HT1080 (cell line): ENCODE data around the gene ZNF778. TPM values are rescaled to one million over a fixed set of nuclear protein-coding genes. Genes with fewer than 3 reads are reported as not detected.
A peak's percentile ranks its signal among the peaks of the same experiment; 100 is the strongest.
"Not testable (repeated sequence)": the region's sequence is repeated elsewhere in the genome, so short reads cannot be mapped to it uniquely, and the experiment has no call there.

Experiments used
- DNase-seq: peaks from one replicate; pipeline ENCODE4 v3.0.0-alpha.2; 2015; ENCODE audit warnings: low read depth
- total RNA-seq: library from RNA; depleted of rRNA; stranded (reverse); fragments of >200 nt; shearing (Covaris generic); gene quantifications from 2 replicates; pipeline ENCODE4 v1.2.3, GENCODE V29; 2014

The ZNF778 gene
- total RNA-seq, 1 experiment from 2014 or later, result 23.8 TPM

DNA sequence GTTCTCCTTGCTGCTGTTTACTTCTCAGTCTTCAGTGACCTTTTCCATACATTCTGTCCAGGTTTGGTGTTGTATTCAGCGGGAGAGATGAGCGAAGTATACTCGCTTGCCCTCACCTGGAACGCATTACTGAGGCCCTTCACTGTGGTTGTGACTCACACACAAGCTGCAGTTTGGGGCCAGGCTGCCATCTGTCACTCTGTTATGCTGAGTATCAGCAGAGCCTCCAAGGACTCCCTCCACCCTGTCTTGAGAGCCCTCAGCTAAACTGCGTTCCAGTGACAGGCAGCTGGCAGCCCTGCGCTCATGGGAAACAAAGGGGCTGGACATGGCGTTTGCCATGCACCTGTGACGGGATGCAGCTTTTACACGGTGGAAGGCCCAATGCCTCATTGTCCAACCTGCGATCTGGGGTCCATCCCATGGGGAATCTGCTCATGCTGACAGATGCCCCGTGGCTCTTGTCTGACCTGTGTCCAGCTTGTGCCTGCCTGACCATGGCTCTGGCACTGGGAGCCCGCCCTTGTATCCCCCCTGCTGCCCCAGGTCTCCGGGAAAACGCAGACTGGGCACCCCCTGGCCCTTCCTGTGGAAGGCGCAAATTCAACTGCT, 6.5 kb upstream of the ZNF778 start:
- DNase-seq, result no peak

GRCh38 chr16:89216315-89217137, 977 bp upstream of the ZNF778 start:
- peak; percentile 69 for DNase-seq

- no peak for DNase-seq
Measured at GRCh38 chr16:89217138-89217387, 440 bp upstream of the ZNF778 start.

GRCh38 chr16:89219365-89219764, 1.9 kb downstream of the ZNF778 start:
- no peak for DNase-seq

DNA sequence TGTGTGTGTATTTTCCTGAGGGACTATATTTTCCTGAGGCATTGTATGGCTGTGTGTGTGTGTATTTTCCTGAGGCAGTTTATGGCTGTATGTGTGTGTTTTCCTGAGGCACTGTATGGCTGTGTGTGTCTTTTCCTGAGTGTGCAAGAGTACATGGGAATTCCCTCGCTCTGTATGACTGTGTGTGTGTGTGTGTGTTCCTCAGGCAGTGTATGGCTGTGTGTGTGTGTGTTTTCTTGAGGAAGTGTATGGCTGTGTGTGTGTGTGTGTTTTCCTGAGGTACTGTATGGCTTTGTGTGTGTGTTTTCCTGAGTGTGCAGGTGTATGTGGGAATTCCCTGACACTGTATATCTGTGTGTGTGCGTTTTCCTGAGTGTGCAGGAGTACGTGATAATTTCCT, 4.1 kb downstream of the ZNF778 start:
- no peak for DNase-seq

GRCh38 chr16:89222931-89223330, 5.4 kb downstream of the ZNF778 start:
- DNase-seq, result no peak

DNA sequence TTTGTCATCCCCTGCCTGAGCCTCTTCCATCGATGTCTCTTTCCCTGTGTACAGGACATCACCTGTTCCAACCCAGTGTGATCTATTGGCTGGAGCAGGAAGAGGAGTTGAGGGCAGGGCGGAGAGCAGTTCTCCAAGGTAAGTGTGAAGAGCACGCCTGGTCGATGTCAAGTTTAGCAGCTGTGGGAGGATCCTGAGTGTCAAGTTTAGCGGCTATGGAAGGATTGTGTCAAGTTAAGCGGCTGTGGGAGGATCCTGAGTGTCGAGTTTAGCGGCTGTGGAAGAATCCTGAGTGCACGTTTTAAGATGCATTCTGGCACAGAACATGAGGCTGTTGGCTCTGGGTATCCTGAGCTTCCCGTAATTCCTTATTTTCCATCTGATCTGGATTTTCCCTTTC, 7.2 kb downstream of the ZNF778 start:
- no peak for DNase-seq

- no peak for DNase-seq
Measured at GRCh38 chr16:89230255-89230654, 12.8 kb downstream of the ZNF778 start.

GRCh38 chr16:89232107-89232506, 14.6 kb downstream of the ZNF778 start:
- DNase-seq, result no peak

DNA sequence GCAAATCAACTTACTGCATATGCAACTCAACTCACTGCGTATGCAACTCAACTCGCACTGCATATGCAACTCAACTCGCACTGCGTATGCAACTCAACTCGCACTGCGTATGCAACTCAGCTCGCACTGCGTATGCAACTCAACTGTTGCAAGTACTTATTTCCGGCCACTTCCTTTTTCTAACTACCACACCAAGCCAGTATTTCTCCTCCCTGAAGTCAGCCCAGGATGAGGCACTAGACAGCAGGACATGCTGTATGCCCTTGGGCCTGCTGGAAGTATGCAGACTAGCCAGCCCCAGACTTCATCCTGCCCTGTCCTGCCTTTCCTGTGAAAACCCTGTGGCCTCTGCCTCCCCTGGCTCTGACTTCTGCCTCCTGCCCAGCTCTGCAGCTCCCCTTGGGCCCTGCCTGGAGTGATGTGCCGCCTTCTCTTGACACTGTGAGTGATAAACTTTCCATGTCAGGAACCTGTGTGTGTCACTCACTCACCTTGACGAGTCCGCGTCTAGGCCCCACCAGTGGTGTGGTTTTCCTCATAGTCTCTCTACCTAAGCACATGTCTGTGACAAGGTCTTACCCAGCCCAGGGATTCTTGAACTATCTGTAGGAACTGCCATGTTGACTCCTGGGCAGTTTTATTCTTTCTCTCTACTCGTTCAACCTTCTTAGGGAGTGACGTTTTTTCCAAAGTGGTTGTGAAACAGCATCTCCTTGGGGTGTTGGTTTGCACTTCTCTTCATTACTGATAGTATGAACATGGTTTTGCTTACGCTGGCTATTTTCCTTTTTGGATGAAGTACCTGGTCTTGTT, 16.4 kb downstream of the ZNF778 start:
- DNase-seq, result no peak

- DNase-seq, result no peak
Measured at GRCh38 chr16:89237733-89238132, 20.2 kb downstream of the ZNF778 start.

GRCh38 chr16:89241187-89242007, 23.9 kb downstream of the ZNF778 start:
- DNase-seq, result peak; percentile 71

- no peak for DNase-seq
Measured at GRCh38 chr16:89242795-89243200, 25.3 kb downstream of the ZNF778 start.

DNA sequence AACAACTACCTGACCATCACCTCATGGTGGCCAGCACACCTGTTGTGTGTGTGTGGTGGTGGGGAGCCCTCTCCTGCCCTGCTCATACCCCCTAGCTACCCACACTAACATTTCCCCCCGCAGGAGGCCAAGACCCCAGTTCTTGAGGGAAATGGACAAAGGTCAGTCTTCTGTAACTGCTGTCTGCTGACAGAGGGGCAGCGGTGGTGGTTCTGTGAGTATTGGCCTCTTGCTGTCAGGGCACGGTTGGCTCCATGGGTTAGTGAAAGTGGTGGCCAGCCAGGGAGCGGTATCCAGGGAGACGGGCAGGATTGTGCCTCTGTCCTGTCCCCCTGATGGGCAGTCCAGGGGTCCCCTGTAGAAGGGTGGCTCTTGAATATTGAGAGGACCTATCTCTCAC, 26.2 kb downstream of the ZNF778 start:
- DNase-seq, result no peak

- DNase-seq, result not testable (repeated sequence)
Measured at GRCh38 chr16:89244264-89244663, 26.8 kb downstream of the ZNF778 start.

DNA sequence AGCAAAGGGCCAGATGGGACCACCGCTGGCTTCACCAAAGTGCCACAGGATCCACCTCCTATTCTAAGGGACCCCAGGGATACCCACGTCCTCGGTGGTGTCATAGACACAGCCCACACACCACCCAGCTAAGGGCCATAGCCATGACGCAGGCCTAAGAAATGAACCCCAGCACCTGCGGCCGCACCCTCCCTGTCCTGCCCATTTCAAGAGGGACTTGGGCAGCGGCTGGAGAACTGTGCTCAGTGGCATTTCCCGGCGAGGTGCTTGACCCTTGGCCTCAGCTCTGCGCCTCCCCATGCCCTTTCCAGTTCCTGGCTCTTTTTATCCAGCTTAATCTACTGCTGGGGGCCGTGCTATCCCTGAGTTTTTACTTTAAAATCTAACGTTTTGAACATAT, 27.3 kb downstream of the ZNF778 start:
- no peak for DNase-seq

- no peak for DNase-seq
Measured at GRCh38 chr16:89246383-89246902, 28.9 kb downstream of the ZNF778 start.

- no peak for DNase-seq
Measured at GRCh38 chr16:89246903-89247733, 29.6 kb downstream of the ZNF778 start.

DNA sequence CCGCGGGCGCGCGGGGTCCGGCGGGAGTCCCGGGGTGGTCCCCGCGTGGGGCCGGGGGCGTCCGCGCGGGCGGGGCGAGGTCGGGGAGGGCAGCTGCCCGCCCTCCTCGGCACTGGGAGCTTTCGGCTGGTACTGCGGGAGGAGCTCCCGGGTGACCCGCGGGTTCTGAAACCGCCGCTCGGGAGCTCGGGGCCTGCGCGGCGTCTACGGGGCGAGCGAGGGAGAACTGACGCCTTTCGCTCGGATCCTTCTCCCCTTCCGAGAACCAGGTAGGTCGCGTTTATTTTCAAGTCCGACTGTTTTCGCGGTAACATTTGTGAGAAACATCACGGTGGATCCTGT, 30.2 kb downstream of the ZNF778 start:
- DNase-seq, result not testable (repeated sequence)

GRCh38 chr16:89248196-89248982, 30.9 kb downstream of the ZNF778 start:
- no peak for DNase-seq
